ENCODE data around the gene RPL38.

Gene RPL38

GRCh38 chr17:74212209-74212912 lies 8.9 kb downstream of the RPL38 start:
- Histone ChIP-seq H3K27ac (ENCODE audit: low read depth, low read length) (peak overlapping the region; percentile 45), H3K9me3 (ENCODE audit: low read length) (no peaks in the 10 kb centered on the region), H3K4me3 (ENCODE audit: low read depth in 1 of 2, low read length in 2 of 2) (peak overlapping the region; percentile 44 to 84), H3K9ac (ENCODE audit: low read length) (peak overlapping the region; percentile 74), H3K27me3 (ENCODE audit: control insufficient read depth in 1 of 2, insufficient read depth in 2 of 2, low read length in 2 of 2) (no peaks in the 10 kb centered on the region), H3K4me1 (ENCODE audit: insufficient read depth, low read length) (peaks cover 46% of the 10 kb centered on the region), H3K36me3 (ENCODE audit: insufficient read depth, low read length) (peaks cover 32% of the 10 kb centered on the region)

- Histone ChIP-seq H3K9me3 (ENCODE audit: low read length) (no peaks in the 10 kb centered on the region), H3K27ac (ENCODE audit: low read depth, low read length) (peak within 1 kb of the TSS; percentile 45), H3K9ac (ENCODE audit: low read length) (peak within 1 kb of the TSS; percentile 74), H3K36me3 (ENCODE audit: insufficient read depth, low read length) (peaks cover 24% of the 10 kb centered on the region), H3K4me3 (ENCODE audit: low read depth in 1 of 2, low read length in 2 of 2) (peak within 1 kb of the TSS; percentile 45 to 84), H3K4me1 (ENCODE audit: insufficient read depth, low read length) (peaks cover 41% of the 10 kb centered on the region), H3K27me3 (ENCODE audit: control insufficient read depth in 1 of 2, insufficient read depth in 2 of 2, low read length in 2 of 2) (no peaks in the 10 kb centered on the region)
Measured at GRCh38 chr17:74212913-74213791, 9.7 kb downstream of the RPL38 start, which contains the start of gene TTYH2. Gene TTYH2 (plus strand): TSS chr17:74213571. CDS start chr17:74213588, 17 bp downstream.

- Histone ChIP-seq H3K27ac (ENCODE audit: low read depth, low read length) (no peak overlapping the region), H3K36me3 (ENCODE audit: insufficient read depth, low read length) (peaks cover 17% of the 10 kb centered on the region), H3K4me1 (ENCODE audit: insufficient read depth, low read length) (peaks cover 41% of the 10 kb centered on the region), H3K9me3 (ENCODE audit: low read length) (no peaks in the 10 kb centered on the region), H3K4me3 (ENCODE audit: low read depth in 1 of 2, low read length in 2 of 2) (peak overlapping the region; percentile 45 to 49), H3K9ac (ENCODE audit: low read length) (no peak overlapping the region), H3K27me3 (ENCODE audit: control insufficient read depth in 1 of 2, insufficient read depth in 2 of 2, low read length in 2 of 2) (no peaks in the 10 kb centered on the region)
Measured at GRCh38 chr17:74213861-74214391, 10.4 kb downstream of the RPL38 start.

GRCh38 chr17:74214484-74215341 lies 11.2 kb downstream of the RPL38 start:
- Histone ChIP-seq H3K9me3 (ENCODE audit: low read length) (no peaks in the 10 kb centered on the region), H3K4me1 (ENCODE audit: insufficient read depth, low read length) (peaks cover 41% of the 10 kb centered on the region), H3K4me3 (ENCODE audit: low read depth in 1 of 2, low read length in 2 of 2) (peak overlapping the region; percentile 45 to 49), H3K36me3 (ENCODE audit: insufficient read depth, low read length) (peaks cover 9% of the 10 kb centered on the region), H3K9ac (ENCODE audit: low read length) (no peak overlapping the region), H3K27me3 (ENCODE audit: control insufficient read depth in 1 of 2, insufficient read depth in 2 of 2, low read length in 2 of 2) (no peaks in the 10 kb centered on the region), H3K27ac (ENCODE audit: low read depth, low read length) (no peak overlapping the region)

GRCh38 chr17:74215342-74215727 lies 11.9 kb downstream of the RPL38 start:
- Histone ChIP-seq H3K27ac (ENCODE audit: low read depth, low read length) (no peak overlapping the region), H3K9ac (ENCODE audit: low read length) (no peak overlapping the region), H3K9me3 (ENCODE audit: low read length) (no peaks in the 10 kb centered on the region), H3K36me3 (ENCODE audit: insufficient read depth, low read length) (peaks cover 3% of the 10 kb centered on the region), H3K4me1 (ENCODE audit: insufficient read depth, low read length) (peaks cover 37% of the 10 kb centered on the region), H3K27me3 (ENCODE audit: control insufficient read depth in 1 of 2, insufficient read depth in 2 of 2, low read length in 2 of 2) (no peaks in the 10 kb centered on the region), H3K4me3 (ENCODE audit: low read depth in 1 of 2, low read length in 2 of 2) (no peak overlapping the region)

- Histone ChIP-seq H3K9me3 (ENCODE audit: low read length) (no peaks in the 10 kb centered on the region), H3K27me3 (ENCODE audit: control insufficient read depth in 1 of 2, insufficient read depth in 2 of 2, low read length in 2 of 2) (no peaks in the 10 kb centered on the region), H3K9ac (ENCODE audit: low read length) (no peak overlapping the region), H3K4me1 (ENCODE audit: insufficient read depth, low read length) (peaks cover 25% of the 10 kb centered on the region), H3K27ac (ENCODE audit: low read depth, low read length) (no peak overlapping the region), H3K36me3 (ENCODE audit: insufficient read depth, low read length) (no peaks in the 10 kb centered on the region), H3K4me3 (ENCODE audit: low read depth in 1 of 2, low read length in 2 of 2) (no peak overlapping the region)
Measured at GRCh38 chr17:74216505-74216904, 13.0 kb downstream of the RPL38 start.

- Histone ChIP-seq H3K9ac (ENCODE audit: low read length) (no peak overlapping the region), H3K27ac (ENCODE audit: low read depth, low read length) (no peak overlapping the region), H3K27me3 (ENCODE audit: control insufficient read depth in 1 of 2, insufficient read depth in 2 of 2, low read length in 2 of 2) (no peaks in the 10 kb centered on the region), H3K36me3 (ENCODE audit: insufficient read depth, low read length) (no peaks in the 10 kb centered on the region), H3K4me3 (ENCODE audit: low read depth in 1 of 2, low read length in 2 of 2) (no peak overlapping the region), H3K9me3 (ENCODE audit: low read length) (no peaks in the 10 kb centered on the region), H3K4me1 (ENCODE audit: insufficient read depth, low read length) (peaks cover 18% of the 10 kb centered on the region)
Measured at GRCh38 chr17:74217037-74217730, 13.7 kb downstream of the RPL38 start.

GRCh38 chr17:74217888-74218287 lies 14.4 kb downstream of the RPL38 start:
- H3K36me3 ChIP-seq (ENCODE audit: insufficient read depth, low read length), result no peaks in the 10 kb centered on the region
- H3K4me1 ChIP-seq (ENCODE audit: insufficient read depth, low read length), result peaks cover 11% of the 10 kb centered on the region
- no peaks in the 10 kb centered on the region for H3K27me3 ChIP-seq (ENCODE audit: control insufficient read depth in 1 of 2, insufficient read depth in 2 of 2, low read length in 2 of 2)
- H3K9ac ChIP-seq (ENCODE audit: low read length), result no peak overlapping the region
- H3K9me3 ChIP-seq (ENCODE audit: low read length), result no peaks in the 10 kb centered on the region
- H3K27ac ChIP-seq (ENCODE audit: low read depth, low read length), result no peak overlapping the region
- no peak overlapping the region for H3K4me3 ChIP-seq (ENCODE audit: low read depth in 1 of 2, low read length in 2 of 2)

GRCh38 chr17:74218436-74218835 lies 15.0 kb downstream of the RPL38 start:
- Histone ChIP-seq H3K27ac (ENCODE audit: low read depth, low read length) (no peak overlapping the region), H3K36me3 (ENCODE audit: insufficient read depth, low read length) (no peaks in the 10 kb centered on the region), H3K4me3 (ENCODE audit: low read depth in 1 of 2, low read length in 2 of 2) (no peak overlapping the region), H3K27me3 (ENCODE audit: control insufficient read depth in 1 of 2, insufficient read depth in 2 of 2, low read length in 2 of 2) (no peaks in the 10 kb centered on the region), H3K4me1 (ENCODE audit: insufficient read depth, low read length) (peaks cover 9% of the 10 kb centered on the region), H3K9me3 (ENCODE audit: low read length) (no peaks in the 10 kb centered on the region), H3K9ac (ENCODE audit: low read length) (no peak overlapping the region)

GRCh38 chr17:74219576-74220133 lies 16.2 kb downstream of the RPL38 start:
- no peak overlapping the region for H3K4me3 ChIP-seq (ENCODE audit: low read depth in 1 of 2, low read length in 2 of 2)
- no peak overlapping the region for H3K9ac ChIP-seq (ENCODE audit: low read length)
- no peaks in the 10 kb centered on the region for H3K36me3 ChIP-seq (ENCODE audit: insufficient read depth, low read length)
- H3K4me1 ChIP-seq (ENCODE audit: insufficient read depth, low read length), result peaks cover under 1% of the 10 kb centered on the region
- no peaks in the 10 kb centered on the region for H3K27me3 ChIP-seq (ENCODE audit: control insufficient read depth in 1 of 2, insufficient read depth in 2 of 2, low read length in 2 of 2)
- H3K9me3 ChIP-seq (ENCODE audit: low read length), result no peaks in the 10 kb centered on the region
- no peak overlapping the region for H3K27ac ChIP-seq (ENCODE audit: low read depth, low read length)
